Measurements from ENCODE around the gene KRT84. TPM values are rescaled to one million over a fixed set of nuclear protein-coding genes. Genes with fewer than 3 reads are reported as not detected.

Gene KRT84
- total RNA-seq, 1 experiment from 2014 or later, result not detected

DNA sequence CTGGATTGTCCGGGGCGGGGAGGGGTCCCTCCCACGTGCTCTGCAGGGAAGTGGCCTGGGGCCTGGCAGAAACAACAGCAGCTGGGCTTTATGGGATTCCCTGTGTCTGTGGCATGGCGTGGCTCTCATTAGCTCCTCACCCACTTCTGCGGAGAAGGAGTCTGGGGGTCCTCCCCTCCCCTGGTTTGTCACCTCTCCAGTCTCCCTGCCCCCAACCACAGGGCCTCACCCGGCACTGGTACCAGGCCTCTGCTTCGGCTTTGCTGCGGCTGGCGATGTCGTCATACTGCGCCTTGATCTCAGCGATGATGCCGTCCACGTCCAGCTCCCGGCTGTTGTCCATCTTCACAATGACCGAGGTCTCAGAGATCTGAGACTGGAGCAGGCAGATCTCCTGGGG lies 14.3 kb upstream of the KRT84 start:
- intact Hi-C loops (cut with micrococcal nuclease; ENCODE audit: unreplicated experiment), result loop anchor here (5.0 to 10.0 kb wide), 3 partner anchors 63 to 585 kb away; no protein-coding TSS in a partner anchor
- Histone ChIP-seq H3K36me3 (ENCODE audit: control insufficient read depth, insufficient read depth, low read length) (no peaks in the 10 kb centered on the region), H3K4me1 (no peaks in the 10 kb centered on the region), H3K9me3 (no peaks in the 10 kb centered on the region), H3K27me3 (replicated peaks; ENCODE audit: control insufficient read depth, insufficient read depth, low read length) (no peaks in the 10 kb centered on the region), H3K4me3 (ENCODE audit: low read depth, low read length) (no peak overlapping the region)
- Mint-ChIP-seq H3K4me1 (ENCODE audit: low read depth, unreplicated experiment) (no peaks in the 10 kb centered on the region), H3K27ac (ENCODE audit: unreplicated experiment) (no peak overlapping the region), H3K36me3 (ENCODE audit: insufficient read depth, unreplicated experiment) (no peaks in the 10 kb centered on the region), H3K4me3 (ENCODE audit: unreplicated experiment) (no peak overlapping the region), H3K27me3 (ENCODE audit: insufficient read depth, unreplicated experiment) (no peaks in the 10 kb centered on the region), H3K9me3 (ENCODE audit: unreplicated experiment) (no peaks in the 10 kb centered on the region)
- TF ChIP-seq, protein P1, sequence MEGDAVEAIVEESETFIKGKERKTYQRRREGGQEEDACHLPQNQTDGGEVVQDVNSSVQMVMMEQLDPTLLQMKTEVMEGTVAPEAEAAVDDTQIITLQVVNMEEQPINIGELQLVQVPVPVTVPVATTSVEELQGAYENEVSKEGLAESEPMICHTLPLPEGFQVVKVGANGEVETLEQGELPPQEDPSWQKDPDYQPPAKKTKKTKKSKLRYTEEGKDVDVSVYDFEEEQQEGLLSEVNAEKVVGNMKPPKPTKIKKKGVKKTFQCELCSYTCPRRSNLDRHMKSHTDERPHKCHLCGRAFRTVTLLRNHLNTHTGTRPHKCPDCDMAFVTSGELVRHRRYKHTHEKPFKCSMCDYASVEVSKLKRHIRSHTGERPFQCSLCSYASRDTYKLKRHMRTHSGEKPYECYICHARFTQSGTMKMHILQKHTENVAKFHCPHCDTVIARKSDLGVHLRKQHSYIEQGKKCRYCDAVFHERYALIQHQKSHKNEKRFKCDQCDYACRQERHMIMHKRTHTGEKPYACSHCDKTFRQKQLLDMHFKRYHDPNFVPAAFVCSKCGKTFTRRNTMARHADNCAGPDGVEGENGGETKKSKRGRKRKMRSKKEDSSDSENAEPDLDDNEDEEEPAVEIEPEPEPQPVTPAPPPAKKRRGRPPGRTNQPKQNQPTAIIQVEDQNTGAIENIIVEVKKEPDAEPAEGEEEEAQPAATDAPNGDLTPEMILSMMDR (IDR thresholded peaks at IDR 0.05; ENCODE audit: insufficient read depth in 1 of 2, low read depth in 1 of 2, low read length in 1 of 2, severe bottlenecking in 1 of 2, unreplicated experiment in 1 of 2), result no peak
- DNase-seq, result no peak
- CTCF ChIA-PET, result no interaction called here
- BruUV-seq (replicated peaks), result no TSS peak
- POLR2A ChIA-PET, result no interaction called here

DNA sequence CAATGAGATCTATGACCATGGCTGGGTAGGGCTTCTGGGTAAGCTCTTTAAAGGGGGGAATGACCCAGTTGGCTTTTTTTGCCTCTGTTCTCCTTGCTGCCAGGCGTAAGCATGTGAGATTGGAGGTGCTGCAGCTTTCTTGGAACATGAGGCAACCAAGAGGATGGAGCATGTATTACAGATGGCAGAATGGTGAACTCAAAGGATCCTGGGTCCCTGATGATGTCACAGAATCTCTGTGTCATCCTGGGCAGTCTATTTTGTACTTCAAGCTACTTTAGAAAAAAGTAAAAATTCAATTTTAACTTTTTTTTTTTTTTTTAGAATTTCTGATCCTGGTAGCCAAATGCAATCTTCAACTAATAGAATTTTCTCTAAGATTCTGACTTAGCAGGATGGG lies 12.7 kb upstream of the KRT84 start:
- Mint-ChIP-seq H3K36me3 (ENCODE audit: insufficient read depth, unreplicated experiment) (no peaks in the 10 kb centered on the region), H3K4me3 (ENCODE audit: unreplicated experiment) (no peak overlapping the region), H3K27ac (ENCODE audit: unreplicated experiment) (no peak overlapping the region), H3K9me3 (ENCODE audit: unreplicated experiment) (no peaks in the 10 kb centered on the region), H3K4me1 (ENCODE audit: low read depth, unreplicated experiment) (no peaks in the 10 kb centered on the region), H3K27me3 (ENCODE audit: insufficient read depth, unreplicated experiment) (no peaks in the 10 kb centered on the region)
- Histone ChIP-seq H3K9me3 (no peaks in the 10 kb centered on the region), H3K4me1 (no peaks in the 10 kb centered on the region), H3K4me3 (ENCODE audit: low read depth, low read length) (no peak overlapping the region), H3K36me3 (ENCODE audit: control insufficient read depth, insufficient read depth, low read length) (no peaks in the 10 kb centered on the region), H3K27me3 (replicated peaks; ENCODE audit: control insufficient read depth, insufficient read depth, low read length) (no peaks in the 10 kb centered on the region)
- BruUV-seq (replicated peaks), result no TSS peak
- TF ChIP-seq, protein P1 (IDR thresholded peaks at IDR 0.05; ENCODE audit: insufficient read depth in 1 of 2, low read depth in 1 of 2, low read length in 1 of 2, severe bottlenecking in 1 of 2, unreplicated experiment in 1 of 2), result no peak
- intact Hi-C loops (cut with micrococcal nuclease; ENCODE audit: unreplicated experiment), result loop anchor here (5.0 to 10.0 kb wide), 3 partner anchors 64 to 587 kb away; no protein-coding TSS in a partner anchor
- ChIA-PET POLR2A (no interaction called here), CTCF (interaction anchor here (0.7 kb wide), 1 partner anchor 10 kb away, joined by 3 read pairs; no protein-coding TSS in a partner anchor)
- no peak for DNase-seq

DNA sequence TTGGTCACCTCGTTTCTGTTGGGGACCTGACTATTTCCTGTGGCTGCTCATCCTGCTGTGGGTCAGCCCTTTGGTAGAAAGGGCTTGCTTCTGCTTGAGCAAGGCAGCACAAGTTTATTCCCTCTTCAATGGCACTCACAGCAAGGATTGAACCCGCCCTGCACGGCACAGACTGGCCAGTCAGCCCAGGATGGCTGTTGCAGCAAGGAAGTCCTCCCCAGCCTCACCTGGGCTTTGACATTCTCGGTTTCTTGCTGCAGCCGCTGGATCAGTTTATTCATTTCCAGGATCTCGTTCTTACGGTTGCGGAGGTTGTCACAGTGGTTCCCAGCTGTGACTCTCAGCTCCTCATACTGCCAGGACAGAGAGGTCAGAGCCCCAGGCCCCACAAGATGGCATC lies 11.2 kb upstream of the KRT84 start:
- H3K4me3 Mint-ChIP-seq (ENCODE audit: unreplicated experiment), result no peak overlapping the region
- H3K27me3 Mint-ChIP-seq (ENCODE audit: insufficient read depth, unreplicated experiment), result no peaks in the 10 kb centered on the region
- no peaks in the 10 kb centered on the region for H3K27me3 ChIP-seq (replicated peaks; ENCODE audit: control insufficient read depth, insufficient read depth, low read length)
- H3K36me3 ChIP-seq (ENCODE audit: control insufficient read depth, insufficient read depth, low read length), result no peaks in the 10 kb centered on the region
- no TSS peak for BruUV-seq (replicated peaks)
- intact Hi-C loops (cut with micrococcal nuclease; ENCODE audit: unreplicated experiment), result loop anchor here (5.0 to 10.0 kb wide), 3 partner anchors 66 to 588 kb away; no protein-coding TSS in a partner anchor
- TF ChIP-seq, protein P1 (IDR thresholded peaks at IDR 0.05; ENCODE audit: insufficient read depth in 1 of 2, low read depth in 1 of 2, low read length in 1 of 2, severe bottlenecking in 1 of 2, unreplicated experiment in 1 of 2), result no peak
- H3K9me3 ChIP-seq, result no peaks in the 10 kb centered on the region
- no peaks in the 10 kb centered on the region for H3K9me3 Mint-ChIP-seq (ENCODE audit: unreplicated experiment)
- no peaks in the 10 kb centered on the region for H3K4me1 Mint-ChIP-seq (ENCODE audit: low read depth, unreplicated experiment)
- ChIA-PET CTCF (interaction anchor here (1.0 to 1.5 kb wide), 7 partner anchors 10 to 584 kb away, joined by 3 to 15 read pairs (median 8); no protein-coding TSS in a partner anchor), POLR2A (no interaction called here)
- H3K4me3 ChIP-seq (ENCODE audit: low read depth, low read length), result no peak overlapping the region
- no peaks in the 10 kb centered on the region for H3K36me3 Mint-ChIP-seq (ENCODE audit: insufficient read depth, unreplicated experiment)
- no peak for DNase-seq
- H3K4me1 ChIP-seq, result no peaks in the 10 kb centered on the region
- H3K27ac Mint-ChIP-seq (ENCODE audit: unreplicated experiment), result no peak overlapping the region
